GM12874 (cell line): ENCODE data around the gene MGAT2.

Source experiments
- TF ChIP-seq, protein P1 (sequence below): IDR thresholded peaks from 2 replicates; pipeline ENCODE4 v1.5.1; 2011; ENCODE audit warnings: low read depth, mild to moderate bottlenecking, control low read depth, low read length, moderate library complexity; ENCODE audit not compliant: insufficient read depth

The MGAT2 gene

DNA sequence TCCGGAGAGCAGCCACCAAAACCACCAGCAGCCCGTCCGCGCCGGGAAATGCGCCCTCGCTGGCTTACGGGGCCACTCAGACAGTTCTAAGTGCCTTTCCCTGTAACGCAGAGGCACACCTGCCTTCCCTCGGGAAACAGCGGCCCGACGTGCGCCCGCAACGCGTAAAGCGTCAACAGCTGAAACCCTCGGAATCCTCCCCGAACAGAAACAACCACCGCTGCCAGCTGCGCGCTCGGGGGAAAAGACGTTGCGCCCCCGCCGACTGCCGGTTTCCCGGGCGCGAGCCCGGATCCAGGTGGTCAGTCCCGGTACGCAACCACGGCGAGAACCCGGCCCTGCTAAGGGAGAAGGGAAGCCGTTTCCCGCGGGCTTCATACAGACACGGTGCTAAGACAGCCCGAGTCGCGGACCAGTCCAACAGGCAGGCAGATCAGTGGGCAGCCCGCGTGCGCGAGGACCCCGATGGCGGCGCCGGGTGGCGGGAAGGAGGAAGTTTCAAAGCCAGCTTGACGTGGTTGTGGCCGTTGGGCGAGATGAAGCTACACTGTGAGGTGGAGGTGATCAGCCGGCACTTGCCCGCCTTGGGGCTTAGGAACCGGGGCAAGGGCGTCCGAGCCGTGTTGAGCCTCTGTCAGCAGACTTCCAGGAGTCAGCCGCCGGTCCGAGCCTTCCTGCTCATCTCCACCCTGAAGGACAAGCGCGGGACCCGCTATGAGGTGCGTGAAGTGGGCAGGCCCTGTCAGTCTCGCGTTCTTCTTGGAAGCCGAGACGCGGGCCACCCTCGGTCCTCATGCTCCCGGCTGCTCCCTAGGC lies 21.9 kb upstream of the MGAT2 start, which contains the start of gene LRR1:
Gene LRR1, plus strand, starts transcription at position 456 of the 816 bp plus-strand sequence. Its CDS starts 81 bp downstream, at position 537.
- TF ChIP-seq, protein P1, sequence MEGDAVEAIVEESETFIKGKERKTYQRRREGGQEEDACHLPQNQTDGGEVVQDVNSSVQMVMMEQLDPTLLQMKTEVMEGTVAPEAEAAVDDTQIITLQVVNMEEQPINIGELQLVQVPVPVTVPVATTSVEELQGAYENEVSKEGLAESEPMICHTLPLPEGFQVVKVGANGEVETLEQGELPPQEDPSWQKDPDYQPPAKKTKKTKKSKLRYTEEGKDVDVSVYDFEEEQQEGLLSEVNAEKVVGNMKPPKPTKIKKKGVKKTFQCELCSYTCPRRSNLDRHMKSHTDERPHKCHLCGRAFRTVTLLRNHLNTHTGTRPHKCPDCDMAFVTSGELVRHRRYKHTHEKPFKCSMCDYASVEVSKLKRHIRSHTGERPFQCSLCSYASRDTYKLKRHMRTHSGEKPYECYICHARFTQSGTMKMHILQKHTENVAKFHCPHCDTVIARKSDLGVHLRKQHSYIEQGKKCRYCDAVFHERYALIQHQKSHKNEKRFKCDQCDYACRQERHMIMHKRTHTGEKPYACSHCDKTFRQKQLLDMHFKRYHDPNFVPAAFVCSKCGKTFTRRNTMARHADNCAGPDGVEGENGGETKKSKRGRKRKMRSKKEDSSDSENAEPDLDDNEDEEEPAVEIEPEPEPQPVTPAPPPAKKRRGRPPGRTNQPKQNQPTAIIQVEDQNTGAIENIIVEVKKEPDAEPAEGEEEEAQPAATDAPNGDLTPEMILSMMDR = no peak

DNA sequence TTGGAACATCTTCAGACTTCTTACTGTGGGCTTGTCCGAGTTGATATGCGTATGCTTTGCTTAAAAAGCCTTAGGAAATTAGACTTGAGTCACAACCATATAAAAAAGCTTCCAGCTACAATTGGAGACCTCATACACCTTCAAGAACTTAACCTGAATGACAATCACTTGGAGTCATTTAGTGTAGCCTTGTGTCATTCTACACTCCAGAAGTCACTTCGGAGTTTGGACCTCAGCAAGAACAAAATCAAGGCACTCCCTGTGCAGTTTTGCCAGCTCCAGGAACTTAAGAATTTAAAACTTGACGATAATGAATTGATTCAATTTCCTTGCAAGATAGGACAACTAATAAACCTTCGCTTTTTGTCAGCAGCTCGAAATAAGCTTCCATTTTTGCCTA lies 13.0 kb upstream of the MGAT2 start:
- TF ChIP-seq, protein P1 = no peak

DNA sequence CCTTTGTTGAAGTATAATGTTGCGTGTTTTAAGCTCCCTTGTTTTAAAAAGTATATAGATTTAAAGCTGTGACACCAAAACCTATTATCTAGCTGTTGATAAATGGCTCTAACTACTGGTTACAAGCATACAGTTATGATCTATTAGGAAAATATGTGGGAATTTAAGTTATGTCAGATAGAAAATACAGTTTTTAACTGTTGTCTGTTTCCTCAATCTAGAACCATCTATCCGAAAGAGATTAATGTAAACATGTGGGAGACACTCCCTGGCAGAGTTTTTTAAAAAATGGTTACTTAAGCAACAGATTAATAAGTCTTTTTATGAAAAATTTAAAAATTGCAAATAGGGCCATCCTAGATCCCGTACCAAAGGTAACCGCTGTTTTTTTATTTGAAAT lies 8.3 kb upstream of the MGAT2 start:
- TF ChIP-seq, protein P1 = no peak

DNA sequence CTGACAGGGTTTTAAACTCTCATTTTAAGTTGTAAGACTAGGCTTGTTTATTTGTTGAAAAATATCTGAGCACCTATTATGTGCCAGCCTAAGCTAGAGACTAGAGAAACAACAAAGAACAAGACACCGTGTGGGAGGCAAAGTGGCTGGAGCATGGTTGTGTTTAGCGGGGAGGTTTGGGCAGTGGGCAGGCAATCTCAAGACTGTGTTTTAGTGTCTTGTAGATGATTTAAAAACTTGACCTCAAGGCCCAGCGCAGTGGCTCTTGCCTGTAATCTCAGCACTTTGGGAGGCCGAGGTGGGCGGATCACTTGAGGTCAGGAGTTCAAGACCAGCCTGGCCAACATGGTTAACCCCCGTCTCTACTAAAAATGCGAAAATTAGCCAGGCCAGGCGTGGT lies 7.9 kb upstream of the MGAT2 start:
- TF ChIP-seq, protein P1 = no peak

DNA sequence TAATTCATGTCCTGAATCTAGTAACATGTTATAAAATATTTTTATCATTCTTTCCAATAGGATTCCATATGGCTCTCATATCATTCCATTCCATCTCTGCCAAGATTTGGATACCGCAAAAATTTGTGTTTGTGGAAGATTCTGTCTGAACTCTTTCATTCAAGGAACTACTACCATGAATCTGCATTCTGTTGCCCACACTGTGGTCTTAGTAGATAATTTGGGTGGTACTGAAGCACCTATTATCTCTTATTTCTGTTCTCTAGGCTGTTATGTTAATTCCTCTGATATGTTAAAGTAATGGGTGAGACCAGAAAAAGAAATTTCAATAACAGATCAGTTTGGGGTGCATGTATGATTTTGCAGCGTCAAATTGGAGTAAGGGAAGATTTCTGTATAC lies 6.4 kb upstream of the MGAT2 start:
- TF ChIP-seq, protein P1 = no peak

DNA sequence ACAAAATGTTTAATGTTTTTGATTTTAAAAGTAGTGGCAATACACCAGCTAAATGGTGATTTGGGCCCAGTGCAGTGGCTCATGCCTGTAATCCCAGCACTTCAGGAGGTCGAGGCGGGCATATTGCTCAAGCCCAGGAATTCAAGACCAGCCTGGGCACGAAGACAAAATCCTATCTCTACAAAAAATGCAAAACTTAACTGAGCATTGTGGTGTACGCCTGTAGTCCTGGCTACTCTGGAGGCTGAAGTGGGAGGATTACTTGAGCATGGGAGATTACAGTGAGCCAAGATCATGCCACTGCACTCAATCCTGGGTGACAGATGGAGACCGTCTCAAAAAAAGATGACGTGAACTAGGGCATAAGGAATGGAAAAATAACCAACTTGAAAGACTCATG lies 4.8 kb upstream of the MGAT2 start:
- TF ChIP-seq, protein P1 = no peak

DNA sequence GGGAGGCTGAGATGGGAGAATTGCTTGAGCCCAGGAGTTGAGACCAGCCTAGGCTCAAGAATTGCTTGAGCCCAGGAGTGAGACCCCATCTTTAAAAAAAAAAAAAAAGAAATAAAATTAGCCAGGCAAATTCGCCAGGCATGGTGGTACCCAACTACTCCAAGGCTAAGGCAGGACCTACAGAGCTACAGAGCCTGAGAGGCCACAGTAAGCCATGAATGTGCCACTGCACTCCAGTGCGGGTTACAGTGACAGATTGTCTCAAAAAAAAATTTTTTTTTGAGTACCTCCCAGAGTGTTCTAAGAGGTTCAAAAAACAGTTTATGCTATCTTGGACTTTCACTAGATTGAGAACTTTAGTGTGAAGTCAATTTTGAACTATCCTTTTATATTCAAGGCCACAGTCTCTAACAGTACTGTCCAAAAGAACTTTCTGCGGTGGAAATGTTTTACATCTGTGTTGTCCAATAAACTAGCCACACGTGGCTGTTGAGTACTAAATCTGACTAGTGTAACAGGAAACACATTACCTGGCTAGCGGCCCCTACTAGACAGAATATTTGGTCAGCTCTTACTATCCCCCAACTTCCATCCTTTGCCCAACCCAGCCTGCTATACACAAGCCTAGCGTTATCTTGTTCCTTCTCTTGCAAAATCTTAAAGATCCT lies 2.6 kb upstream of the MGAT2 start:
- TF ChIP-seq, protein P1 = no peak
